ENCODE measurements around the gene PPP1R15B. TPM values are rescaled to one million over a fixed set of nuclear protein-coding genes. Genes with fewer than 3 reads are reported as not detected.

PPP1R15B gene
- total RNA-seq, 1 donor from 2014 or later, result 47.7 TPM

- H3K4me1 ChIP-seq, result peaks cover 19% of the 10 kb centered on the region
- peaks cover 88% of the 10 kb centered on the region for H3K36me3 ChIP-seq
- intact Hi-C loops (cut with DNase I), result no loop called here
- H3K27ac ChIP-seq, result peak overlapping the region; percentile 63
- H3K9me3 ChIP-seq, result no peaks in the 10 kb centered on the region
- TF ChIP-seq CTCF (IDR thresholded peaks at IDR 0.05), result no peak
- ATAC-seq (no peak), DNase-seq (no peak)
- no peak overlapping the region for H3K4me3 ChIP-seq
- no peaks in the 10 kb centered on the region for H3K27me3 ChIP-seq
Measured at GRCh38 chr1:204442376-204443259, 31.0 kb upstream of the PPP1R15B start.

- intact Hi-C loops (cut with DNase I), result no loop called here
- Histone ChIP-seq H3K36me3 (peaks cover 87% of the 10 kb centered on the region), H3K27me3 (no peaks in the 10 kb centered on the region), H3K4me3 (no peak overlapping the region), H3K4me1 (peaks cover 16% of the 10 kb centered on the region), H3K27ac (no peak overlapping the region), H3K9me3 (no peaks in the 10 kb centered on the region)
- ATAC-seq, result no peak
- no peak for DNase-seq
- TF ChIP-seq CTCF (IDR thresholded peaks at IDR 0.05), result no peak
Measured at GRCh38 chr1:204441558-204441957, 29.9 kb upstream of the PPP1R15B start.

- H3K27ac ChIP-seq, result no peak overlapping the region
- intact Hi-C loops (cut with DNase I), result no loop called here
- H3K4me3 ChIP-seq, result no peak overlapping the region
- no peaks in the 10 kb centered on the region for H3K27me3 ChIP-seq
- peaks cover 27% of the 10 kb centered on the region for H3K4me1 ChIP-seq
- peaks cover 86% of the 10 kb centered on the region for H3K36me3 ChIP-seq
- DNase-seq (no peak), ATAC-seq (no peak)
- H3K9me3 ChIP-seq, result no peaks in the 10 kb centered on the region
- no peak for TF ChIP-seq CTCF (IDR thresholded peaks at IDR 0.05)
Measured at GRCh38 chr1:204439621-204440375, 28.2 kb upstream of the PPP1R15B start.

- ATAC-seq, result no peak
- H3K27ac ChIP-seq, result no peak overlapping the region
- H3K4me1 ChIP-seq, result peaks cover 27% of the 10 kb centered on the region
- no peak for DNase-seq
- H3K27me3 ChIP-seq, result no peaks in the 10 kb centered on the region
- TF ChIP-seq CTCF (IDR thresholded peaks at IDR 0.05), result no peak
- no peak overlapping the region for H3K4me3 ChIP-seq
- H3K9me3 ChIP-seq, result no peaks in the 10 kb centered on the region
- intact Hi-C loops (cut with DNase I), result no loop called here
- peaks cover 86% of the 10 kb centered on the region for H3K36me3 ChIP-seq
Measured at GRCh38 chr1:204438628-204439027, 27.0 kb upstream of the PPP1R15B start.

- Histone ChIP-seq H3K9me3 (no peaks in the 10 kb centered on the region), H3K27me3 (no peaks in the 10 kb centered on the region), H3K4me1 (peaks cover 23% of the 10 kb centered on the region), H3K4me3 (no peak overlapping the region), H3K27ac (no peak overlapping the region), H3K36me3 (peaks cover 86% of the 10 kb centered on the region)
- intact Hi-C loops (cut with DNase I), result no loop called here
- DNase-seq (no peak), ATAC-seq (no peak)
- no peak for TF ChIP-seq CTCF (IDR thresholded peaks at IDR 0.05)
Measured at GRCh38 chr1:204437796-204438570, 26.4 kb upstream of the PPP1R15B start.

All from upper lobe of right lung (tissue), 1 donor.